ENCODE measurements around the gene GALNT17.
"Not testable (repeated sequence)": the region's sequence is repeated elsewhere in the genome, so short reads cannot be mapped to it uniquely, and the experiment has no call there.

Gene GALNT17

GRCh38 chr7:71236230-71237105 lies 104.5 kb downstream of the GALNT17 start:
- no peak for DNase-seq (ENCODE audit: low spot score)

GRCh38 chr7:71237945-71238344 lies 106.0 kb downstream of the GALNT17 start:
- no peak for DNase-seq (ENCODE audit: low spot score)

GRCh38 chr7:71238581-71239295 lies 106.8 kb downstream of the GALNT17 start:
- DNase-seq (ENCODE audit: low spot score) = no peak

DNA sequence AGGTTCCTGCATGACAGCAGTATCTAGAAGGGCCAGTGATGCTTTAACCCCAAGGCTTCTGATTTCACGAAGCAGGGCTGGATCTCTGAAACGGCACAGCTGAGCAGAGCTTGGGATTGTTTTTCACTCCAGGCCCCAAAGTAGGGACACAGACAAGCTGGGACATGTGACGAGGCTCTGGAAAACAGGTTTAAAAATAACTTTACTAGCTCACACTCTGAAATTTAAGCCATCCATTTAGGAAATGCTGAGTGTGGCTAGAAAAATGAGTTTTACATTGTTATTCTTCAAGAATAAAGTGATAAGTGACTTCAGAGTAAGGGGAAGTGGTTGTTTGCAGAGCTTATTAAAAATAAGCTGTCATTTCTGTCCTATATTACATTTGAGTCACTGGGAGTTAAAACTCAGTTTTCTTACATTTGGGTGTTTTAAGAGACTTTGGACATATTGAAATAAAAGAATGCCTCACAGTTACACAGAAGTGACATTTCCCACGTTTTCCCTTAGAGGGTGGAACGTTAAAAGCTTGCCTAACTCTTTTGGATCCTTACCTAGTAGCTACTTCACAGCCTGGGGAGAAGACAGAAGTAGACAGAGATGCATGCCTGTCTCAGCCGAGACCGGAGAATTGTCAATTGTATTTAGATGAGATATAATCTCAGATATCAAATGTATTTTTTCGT lies 107.8 kb downstream of the GALNT17 start:
- no peak for DNase-seq (ENCODE audit: low spot score)

GRCh38 chr7:71243736-71244410 lies 111.9 kb downstream of the GALNT17 start:
- no peak for DNase-seq (ENCODE audit: low spot score)

DNA sequence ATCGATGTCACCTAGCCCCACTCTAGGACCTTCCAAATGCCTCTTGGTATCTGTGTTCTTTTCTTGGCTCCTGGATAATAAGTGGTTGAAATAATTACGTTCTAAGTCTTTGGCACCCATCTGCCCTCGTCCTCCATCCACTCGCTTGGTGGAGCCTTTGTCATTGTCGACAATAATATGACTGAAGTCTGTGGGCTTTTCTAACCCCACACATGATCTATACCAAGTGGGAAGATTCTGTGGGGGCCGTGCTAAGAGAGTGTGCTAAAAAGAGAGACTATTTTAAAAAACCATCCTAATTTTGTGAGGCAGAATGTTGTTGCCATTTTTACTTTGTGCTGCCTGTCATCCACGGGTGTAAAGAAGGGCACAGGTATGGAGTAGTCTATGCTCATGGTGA lies 113.1 kb downstream of the GALNT17 start:
- no peak for DNase-seq (ENCODE audit: low spot score)

GRCh38 chr7:71251706-71252105 lies 119.8 kb downstream of the GALNT17 start:
- DNase-seq (ENCODE audit: low spot score) = no peak

DNA sequence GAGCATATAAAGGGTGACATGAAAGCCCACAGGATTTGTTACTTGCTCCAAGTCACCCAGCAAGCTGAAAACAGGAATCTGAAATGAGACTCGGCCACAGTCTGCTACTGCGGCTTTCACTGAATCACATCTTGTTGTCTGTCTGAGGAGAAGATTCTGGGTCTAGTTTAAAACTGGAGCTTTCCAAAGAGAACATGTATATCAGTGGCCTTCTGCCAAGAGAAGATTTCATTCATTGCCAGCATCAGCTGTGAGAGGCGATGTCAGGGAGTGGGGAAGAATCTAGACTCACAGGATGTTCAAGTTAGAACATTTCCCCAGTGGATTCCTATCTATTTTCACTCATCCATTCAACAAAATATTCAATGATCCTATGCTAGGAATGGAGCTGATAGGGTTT lies 122.8 kb downstream of the GALNT17 start:
- DNase-seq (ENCODE audit: low spot score) = no peak

DNA sequence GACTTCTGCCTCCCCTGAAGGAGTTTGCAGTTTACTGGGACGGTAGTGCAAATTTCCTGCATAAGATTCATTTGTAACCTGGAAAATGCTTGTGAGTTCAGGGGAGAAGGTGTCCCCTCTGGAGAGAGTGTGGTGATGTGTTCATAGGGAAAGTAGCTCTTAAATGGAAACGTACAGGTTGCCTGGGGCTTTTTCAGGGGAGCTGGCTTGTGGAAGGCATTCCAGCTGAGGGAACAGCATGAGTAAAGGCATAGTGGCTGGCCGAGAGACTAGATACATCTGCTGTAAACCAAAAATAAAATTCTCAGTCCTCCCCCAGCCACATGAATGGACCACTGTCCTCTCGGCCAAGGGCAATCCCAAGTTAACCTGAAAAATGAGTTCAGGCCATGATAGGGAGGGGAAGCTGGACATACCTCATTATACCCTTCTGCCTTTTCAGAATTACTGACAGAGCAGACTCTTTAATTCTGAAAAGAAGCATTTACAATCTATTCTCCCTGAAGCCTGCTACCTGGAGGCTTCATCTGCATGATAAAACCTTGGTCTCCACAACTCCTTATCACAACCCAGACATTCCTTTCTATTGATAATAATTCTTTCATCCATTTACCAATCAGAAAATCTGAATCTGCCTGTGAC lies 123.7 kb downstream of the GALNT17 start:
- no peak for DNase-seq (ENCODE audit: low spot score)

DNA sequence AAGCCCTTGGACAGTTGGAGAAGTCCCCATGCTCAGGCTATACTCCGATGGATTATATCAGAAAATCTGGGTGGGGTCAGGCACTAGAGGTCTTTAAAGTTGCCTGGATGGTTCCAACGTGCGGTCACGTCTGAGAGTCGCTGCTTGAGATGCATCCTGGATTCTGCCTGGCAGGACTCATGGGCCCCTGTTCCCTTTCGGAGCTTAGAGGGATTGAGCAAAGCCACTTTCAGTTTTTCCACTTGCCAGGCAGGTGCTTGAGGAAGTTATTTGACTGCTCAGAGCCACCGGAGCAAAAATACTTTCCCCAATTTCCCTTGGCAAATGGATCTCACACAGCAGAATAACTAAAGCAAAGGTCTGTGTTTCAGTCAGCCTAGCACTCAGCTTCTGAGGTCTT lies 129.1 kb downstream of the GALNT17 start:
- no peak for DNase-seq (ENCODE audit: low spot score)

- not testable (repeated sequence) for DNase-seq (ENCODE audit: low spot score)
Measured at GRCh38 chr7:71262834-71263233, 130.9 kb downstream of the GALNT17 start.

DNA sequence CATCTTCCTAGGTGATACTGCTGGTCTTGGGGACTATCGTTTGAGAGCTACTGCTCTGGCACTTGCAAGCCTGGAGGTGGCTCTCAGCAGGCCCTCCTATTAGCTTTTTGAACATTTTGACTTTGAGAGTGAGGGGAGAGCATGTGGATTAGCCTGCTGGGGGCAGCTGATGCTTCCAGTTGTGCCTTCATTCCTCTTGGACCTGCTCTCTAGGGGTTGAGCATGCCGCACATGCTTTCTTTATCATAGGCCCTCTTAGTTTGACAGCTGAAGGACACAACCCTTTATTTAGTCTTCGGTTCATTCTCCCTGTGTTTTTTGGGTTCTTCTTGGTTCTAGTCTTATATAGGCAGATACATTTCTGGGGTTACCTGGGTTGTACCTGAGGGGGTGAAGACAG lies 132.1 kb downstream of the GALNT17 start:
- no peak for DNase-seq (ENCODE audit: low spot score)

DNA sequence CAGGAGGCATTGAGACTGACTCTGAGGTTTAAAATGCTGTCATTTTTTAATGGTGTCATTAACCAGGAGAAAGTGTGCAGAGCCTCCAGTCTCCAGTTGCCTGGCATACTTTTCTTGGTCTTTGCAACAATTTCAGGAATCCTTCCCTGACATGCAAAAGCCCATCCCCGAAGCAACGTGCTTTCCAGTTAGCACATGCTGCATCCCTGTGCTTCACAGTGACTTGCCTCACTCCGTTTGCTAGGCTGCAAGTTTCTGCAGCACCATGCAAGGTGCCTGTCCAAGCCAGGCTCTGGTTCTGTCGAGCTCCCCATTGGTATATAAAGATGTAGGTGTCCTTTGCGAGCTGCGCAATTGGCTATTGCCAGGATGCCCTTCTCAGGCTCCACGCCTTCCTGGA lies 135.0 kb downstream of the GALNT17 start:
- no peak for DNase-seq (ENCODE audit: low spot score)

DNA sequence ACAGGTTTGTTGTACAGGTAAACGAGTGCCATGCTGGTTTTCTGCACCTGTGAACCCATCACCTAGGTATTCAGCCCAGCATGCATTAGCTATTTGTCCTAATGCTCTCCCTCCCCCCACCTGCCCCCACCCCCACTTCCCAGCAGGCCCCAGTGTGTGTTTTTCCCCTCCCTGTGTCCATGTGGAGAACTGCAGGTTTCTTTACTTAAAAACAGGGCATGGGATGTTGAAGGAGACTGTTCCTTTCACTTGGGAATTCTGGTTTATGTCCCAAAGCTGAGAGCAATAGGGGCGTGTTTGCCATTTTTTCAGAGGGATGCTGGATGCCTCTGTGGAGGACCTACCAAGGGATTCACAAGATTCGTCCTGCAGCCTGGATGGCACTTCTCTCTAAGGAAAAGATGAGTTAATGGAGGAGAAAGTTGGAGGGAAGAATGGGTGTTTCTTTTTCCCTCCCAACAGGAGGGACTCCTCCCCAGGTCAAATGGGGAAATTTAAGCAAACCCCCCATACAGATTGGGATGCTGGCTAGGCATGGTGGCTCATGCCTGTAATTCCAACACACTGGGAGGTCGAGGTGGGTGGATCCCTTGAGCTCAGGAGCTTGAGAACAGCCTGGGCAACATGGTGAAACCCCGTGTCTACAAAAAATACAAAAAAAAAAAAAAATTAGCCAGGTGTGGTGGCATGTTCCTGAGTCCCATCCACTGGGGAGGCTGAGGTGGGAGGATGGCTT lies 136.0 kb downstream of the GALNT17 start:
- no peak for DNase-seq (ENCODE audit: low spot score)

DNA sequence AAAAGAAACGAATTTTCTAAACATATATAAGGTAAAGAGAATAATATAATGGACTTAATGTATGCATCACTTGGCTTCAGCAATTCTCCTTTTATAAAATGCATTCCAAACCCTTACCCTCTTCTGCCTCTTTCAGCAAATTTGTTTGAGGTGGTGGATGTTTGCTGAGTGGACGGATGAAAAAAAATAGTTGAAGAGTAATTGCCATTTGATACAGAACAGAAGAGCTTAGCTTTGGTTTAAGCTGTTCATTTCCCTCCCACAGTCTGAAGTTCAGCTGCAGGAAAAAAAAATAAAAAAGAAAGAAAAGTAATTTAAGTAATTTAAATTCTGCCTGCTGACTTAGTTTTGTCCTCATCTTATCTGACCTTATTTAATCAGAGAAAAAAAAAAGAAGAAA lies 138.6 kb downstream of the GALNT17 start:
- DNase-seq (ENCODE audit: low spot score) = no peak

- no peak for DNase-seq (ENCODE audit: low spot score)
Measured at GRCh38 chr7:71271203-71271602, 139.3 kb downstream of the GALNT17 start.

GRCh38 chr7:71272509-71273490 lies 140.9 kb downstream of the GALNT17 start:
- DNase-seq (ENCODE audit: low spot score) = no peak

DNA sequence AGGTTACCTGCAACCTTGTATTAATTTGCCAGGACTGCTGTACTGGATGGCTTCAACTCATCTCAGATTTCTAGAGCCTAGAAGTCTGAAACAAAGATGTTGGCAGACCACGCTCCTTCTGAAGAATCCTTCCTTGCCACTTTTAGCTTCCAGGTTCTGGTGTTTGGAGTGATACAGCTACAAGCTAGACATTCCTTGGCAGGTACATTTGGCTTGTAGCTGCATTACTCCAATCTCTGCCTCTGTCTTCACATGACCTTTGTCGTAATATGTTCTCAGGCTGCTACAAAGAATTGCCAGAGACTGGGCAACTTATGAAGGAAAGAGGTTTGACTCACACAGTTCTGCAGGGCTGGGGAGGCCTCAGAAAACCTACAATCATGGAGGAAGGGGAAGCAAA lies 146.3 kb downstream of the GALNT17 start:
- no peak for DNase-seq (ENCODE audit: low spot score)

- no peak for DNase-seq (ENCODE audit: low spot score)
Measured at GRCh38 chr7:71281261-71281660, 149.3 kb downstream of the GALNT17 start.

DNA sequence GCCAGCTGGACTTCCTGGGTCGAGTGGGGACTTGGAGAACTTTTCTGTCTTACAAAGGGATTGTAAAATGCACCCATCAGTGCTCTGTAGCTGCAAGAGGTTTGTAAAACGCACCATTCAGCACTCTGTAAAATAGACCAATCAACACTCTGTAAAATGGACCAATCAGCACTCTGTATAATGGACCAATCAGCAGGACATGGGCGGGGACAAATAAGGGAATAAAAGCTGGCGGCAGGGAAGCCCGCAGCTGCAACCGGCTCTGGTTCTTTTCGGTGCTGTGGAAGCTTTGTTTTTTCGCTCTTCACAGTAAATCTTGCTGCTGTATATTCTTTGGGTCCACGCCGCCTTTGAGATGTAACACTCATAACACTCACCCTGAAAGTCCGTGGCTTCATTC lies 151.9 kb downstream of the GALNT17 start:
- DNase-seq (ENCODE audit: low spot score) = no peak
